IMR-90 (cell line): Measurements from ENCODE around the gene LRP11.

ENCODE experiments used
- CTCF ChIP-seq: conservative IDR thresholded peaks from 2 replicates; pipeline ENCODE4 v1.5.1; 2012; ENCODE audit warnings: mild to moderate bottlenecking, low read depth, low read length, improper control_type of control experiment
- FOS ChIP-seq: fragments of 150-350 bp; IDR thresholded peaks from 2 replicates; pipeline ENCODE4 v1.6.1; 2016; ENCODE audit warnings: low read depth, low read length
- NFE2L2 ChIP-seq: fragments of 150-350 bp; IDR thresholded peaks from 2 replicates; pipeline ENCODE4 v1.6.1; 2016; ENCODE audit warnings: low read depth, mild to moderate bottlenecking, low read length
- POLR2A ChIP-seq: IDR thresholded peaks from 2 replicates; pipeline ENCODE4 v1.6.1; 2012; ENCODE audit warnings: mild to moderate bottlenecking, low read depth, low read length
- RFX5 ChIP-seq: IDR thresholded peaks from 2 replicates; pipeline ENCODE4 v1.8.0; 2012; ENCODE audit warnings: low read depth, mild to moderate bottlenecking, low read length, moderate library complexity

GRCh38 chr6:149857541-149857940, 6.6 kb downstream of the LRP11 start:
- TF ChIP-seq CTCF (no peak), FOS (no peak), POLR2A (no peak), RFX5 (no peak), NFE2L2 (no peak)
